Medulla oblongata (tissue), 1 donor: ENCODE results near the gene SLC30A5.
A peak's percentile ranks its signal among the peaks of the same experiment; 100 is the strongest.
"Not testable (repeated sequence)": the region's sequence is repeated elsewhere in the genome, so short reads cannot be mapped to it uniquely, and the experiment has no call there.

Experiments used
- DNase-seq: peaks from one replicate; pipeline ENCODE4 v3.0.0-alpha.2; 2015; ENCODE audit errors: extremely low spot score

SLC30A5 gene

DNA sequence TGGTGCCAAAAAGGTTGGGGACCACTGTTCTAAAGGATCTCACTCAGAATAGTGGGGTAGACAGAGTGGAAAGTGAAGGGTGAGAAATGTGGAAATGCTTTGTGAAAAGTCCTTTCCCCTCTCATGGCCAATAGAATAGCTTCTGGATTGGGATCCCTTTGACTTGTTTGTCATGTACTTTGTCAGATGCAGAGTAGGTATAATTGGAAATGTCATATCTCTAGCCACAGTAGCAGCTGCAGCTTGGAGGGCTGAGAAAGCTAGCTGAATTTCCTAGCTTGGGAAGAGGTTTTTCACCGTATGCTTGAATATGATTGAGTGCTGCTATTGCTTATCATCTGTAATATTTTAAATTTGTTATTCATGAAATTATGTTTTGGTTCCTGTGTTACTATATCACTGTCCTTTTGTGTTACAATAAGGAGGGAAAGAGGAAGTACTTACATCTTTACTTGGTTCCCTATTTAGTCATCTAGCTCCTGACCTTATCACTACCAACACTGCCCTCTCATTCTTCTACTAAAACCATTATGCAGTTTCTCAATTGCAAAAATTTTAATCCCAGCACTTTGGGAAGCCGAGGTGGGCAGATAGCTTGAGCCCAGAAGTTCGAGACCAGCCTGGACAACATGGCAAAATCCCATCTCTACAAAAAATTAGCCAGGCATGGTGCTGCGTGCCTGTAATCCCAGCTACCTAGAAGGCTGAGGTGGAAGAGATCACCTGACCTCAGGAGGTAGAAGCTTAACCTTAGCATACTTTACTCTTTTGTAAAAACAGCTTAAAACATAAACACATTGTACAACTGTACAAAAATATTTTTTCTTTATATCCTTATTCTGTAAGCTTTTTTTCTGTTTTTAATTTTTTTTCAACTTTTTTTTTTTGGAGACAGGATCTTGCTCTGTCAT, 12.4 kb downstream of the SLC30A5 start:
- no peak for DNase-seq

DNA sequence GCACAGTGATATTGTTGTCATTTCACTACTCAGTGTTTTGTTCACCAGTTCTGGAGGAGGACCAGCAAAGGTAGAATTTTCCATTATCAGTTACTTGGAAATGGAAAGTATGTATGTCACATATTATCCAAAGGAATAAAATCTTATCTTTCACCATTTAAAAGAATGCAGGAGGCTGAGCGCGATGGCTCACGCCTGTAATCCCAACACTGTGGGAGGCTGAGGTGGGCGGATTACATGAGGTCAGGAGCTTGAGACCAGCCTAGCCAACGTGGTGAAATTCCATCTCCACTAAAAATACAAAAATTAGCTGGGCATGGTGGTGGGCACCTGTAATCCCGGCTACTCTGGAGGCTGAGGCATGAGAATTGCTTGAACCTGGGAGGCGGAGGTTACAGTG, 14.6 kb downstream of the SLC30A5 start:
- not testable (repeated sequence) for DNase-seq

DNA sequence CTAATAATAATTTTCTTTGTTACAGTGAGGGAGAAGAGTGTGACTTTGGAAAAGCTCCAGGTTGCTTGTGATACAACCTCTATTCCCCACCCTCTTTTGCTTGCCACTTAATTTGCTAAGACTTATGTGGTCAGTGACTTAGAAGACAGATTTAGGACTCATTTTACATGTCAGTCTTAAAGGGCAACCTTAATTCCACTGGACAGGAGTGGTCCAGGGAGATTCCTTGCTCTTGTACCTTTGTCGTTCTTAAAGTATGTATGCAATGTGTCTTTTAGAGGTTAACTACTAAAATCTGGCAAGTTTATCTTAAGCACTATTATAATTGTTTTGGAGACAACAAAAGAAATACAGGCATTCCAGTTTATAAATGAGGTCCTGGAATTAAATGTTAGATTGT, 20.0 kb downstream of the SLC30A5 start:
- DNase-seq = no peak

DNA sequence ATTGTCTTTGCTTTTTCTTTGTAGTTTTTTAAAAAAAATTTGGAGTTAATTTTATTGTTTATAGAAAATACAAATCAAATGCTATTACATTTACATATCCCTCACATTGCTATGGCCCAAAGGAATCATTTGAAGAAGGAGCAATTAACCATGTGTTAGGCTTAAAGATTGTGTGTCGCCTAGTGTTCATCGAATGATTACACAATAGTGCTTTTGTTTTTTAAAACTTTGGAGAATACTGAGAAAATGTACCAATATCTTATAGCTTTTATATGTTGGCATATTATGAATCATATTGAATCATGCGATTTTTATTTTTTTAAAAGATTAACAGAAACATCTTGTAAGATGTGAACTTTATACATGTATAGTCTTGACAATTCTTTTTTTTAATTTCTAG, 21.7 kb downstream of the SLC30A5 start:
- no peak for DNase-seq

DNA sequence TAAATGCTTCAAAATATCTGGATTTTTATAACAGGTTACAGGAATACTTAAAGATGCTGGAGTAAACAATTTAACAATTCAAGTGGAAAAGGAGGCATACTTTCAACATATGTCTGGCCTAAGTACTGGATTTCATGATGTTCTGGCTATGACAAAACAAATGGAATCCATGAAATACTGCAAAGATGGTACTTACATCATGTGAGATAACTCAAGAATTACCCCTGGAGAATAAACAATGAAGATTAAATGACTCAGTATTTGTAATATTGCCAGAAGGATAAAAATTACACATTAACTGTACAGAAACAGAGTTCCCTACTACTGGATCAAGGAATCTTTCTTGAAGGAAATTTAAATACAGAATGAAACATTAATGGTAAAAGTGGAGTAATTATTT, 35.6 kb downstream of the SLC30A5 start:
- DNase-seq = no peak

DNA sequence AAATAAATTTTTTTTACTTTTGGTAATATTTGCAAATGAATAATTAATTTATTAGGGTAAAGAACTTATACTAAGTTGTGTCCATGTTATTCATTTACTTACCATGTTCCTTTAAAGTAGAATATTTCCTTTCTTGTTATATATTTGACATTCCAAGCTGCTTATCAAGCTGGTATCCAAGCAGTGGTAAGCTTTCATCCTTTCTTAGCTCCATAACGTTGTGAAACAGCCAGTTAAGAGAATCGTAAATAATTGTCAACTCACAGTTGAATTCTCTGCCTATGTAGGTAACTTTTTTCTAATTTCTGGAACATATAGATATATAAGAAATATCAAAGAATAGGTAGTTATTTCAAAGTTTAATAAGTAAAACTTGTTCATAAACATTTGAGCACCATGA, 36.4 kb downstream of the SLC30A5 start:
- DNase-seq = no peak

DNA sequence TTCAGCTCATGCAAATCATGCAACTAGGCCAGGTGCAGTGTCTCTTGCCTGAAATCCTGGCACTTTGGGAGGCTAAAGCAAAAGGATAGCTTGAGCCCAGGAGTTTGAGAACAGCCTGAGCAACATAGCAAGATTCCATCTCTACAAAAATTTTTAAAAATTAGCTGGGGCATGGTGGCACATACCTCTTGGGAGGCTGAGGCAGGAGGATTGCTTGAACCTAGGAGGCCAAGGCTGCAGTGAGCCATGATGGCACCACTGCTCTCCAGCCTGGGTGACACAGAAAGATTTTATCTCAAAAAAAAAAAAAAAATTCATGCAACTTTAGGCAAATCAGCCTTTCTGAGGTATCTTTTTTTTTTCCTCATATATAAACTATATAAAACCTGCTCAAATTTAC, 37.5 kb downstream of the SLC30A5 start:
- no peak for DNase-seq

DNA sequence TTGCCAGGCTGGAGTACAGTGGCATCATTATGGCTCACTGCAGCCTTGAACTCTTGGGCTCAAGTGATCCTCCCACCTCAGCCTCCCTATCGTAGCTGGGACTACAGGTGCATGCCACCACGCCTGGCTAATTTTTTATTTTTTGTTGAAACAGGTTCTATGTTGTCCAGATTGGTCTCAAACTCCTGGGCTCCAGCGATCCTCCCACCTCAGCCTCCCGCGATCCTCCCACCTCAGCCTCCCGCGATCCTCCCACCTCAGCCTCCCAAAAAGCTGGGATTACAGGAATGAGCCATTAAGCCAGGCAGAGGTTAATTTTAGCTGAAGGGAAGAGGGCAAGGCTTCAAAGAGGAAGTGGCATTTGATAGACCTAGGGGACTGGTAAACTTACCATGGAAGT, 40.3 kb downstream of the SLC30A5 start:
- DNase-seq = no peak

DNA sequence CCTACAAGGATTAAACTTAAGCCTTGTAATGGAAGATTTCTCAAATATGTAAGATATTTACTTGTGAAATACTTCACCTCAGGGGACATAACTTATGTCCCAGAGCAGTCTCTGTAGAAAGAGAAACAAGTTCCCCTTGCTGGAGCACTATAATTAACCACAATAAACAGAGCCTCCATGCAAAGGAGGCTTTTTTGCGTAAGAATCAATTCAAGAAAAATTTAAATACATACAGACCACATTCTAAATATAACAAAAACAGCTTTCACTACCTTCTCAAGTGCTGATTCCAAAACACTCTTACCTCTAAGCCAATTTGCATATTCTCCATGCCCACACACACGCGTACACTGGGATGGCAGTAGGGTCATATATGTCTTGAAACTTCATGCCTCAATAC, 42.5 kb downstream of the SLC30A5 start:
- DNase-seq = no peak

DNA sequence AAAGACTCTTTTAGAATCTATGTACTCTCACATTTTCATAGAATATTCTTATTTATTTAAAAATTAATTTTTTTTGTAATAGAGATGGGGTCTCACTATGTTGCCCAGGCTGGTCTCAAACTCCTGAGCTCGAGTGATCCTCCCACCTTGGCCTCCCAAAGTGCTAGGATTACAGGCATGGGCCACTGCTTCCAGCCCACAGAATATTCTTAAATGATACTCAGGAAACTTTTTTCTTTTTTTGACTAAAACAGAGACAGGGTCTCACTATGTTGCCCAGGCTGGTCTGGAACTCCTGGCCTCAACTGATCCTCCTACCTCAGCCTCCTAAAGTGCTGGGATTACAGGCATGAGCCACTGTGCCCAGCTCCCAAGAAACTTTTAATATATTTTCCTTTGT, 43.4 kb downstream of the SLC30A5 start:
- DNase-seq = not testable (repeated sequence)

DNA sequence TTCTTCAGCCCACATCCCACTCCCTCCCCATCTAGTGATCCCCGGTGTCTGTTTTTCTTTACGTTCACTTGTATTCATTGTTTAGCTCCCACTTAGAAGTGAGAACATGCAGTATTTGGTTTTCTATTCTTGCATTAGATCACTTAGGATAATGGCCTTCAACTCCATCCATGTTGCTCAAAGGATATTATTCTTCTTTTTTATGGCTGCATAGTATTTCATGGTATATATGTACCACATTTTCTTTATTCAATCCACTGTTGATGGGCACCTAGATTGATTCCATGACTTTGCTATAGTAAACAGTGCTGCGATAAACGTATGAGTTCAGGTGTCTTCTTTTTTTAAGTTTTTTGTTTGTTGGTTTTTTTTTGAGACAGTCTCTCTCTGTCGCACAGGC, 44.0 kb downstream of the SLC30A5 start:
- DNase-seq = no peak

DNA sequence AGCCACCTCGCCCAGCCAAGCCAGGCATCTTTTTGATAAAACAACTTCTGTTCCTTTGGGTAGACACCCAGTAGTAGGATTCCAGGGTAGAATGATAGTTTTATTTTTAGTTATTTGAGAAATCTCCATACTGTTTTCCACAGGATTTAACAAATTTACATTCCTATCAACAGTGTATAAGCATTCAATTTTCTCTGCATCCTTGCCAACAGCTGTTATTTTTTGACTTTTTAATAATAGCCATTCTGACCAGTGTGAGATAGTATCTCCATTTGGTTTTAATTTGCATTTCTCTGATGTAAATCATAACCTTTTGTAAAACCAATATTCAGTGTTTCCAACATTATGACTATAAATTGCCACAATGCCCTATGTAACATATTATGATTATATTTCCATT, 45.0 kb downstream of the SLC30A5 start:
- DNase-seq = no peak

DNA sequence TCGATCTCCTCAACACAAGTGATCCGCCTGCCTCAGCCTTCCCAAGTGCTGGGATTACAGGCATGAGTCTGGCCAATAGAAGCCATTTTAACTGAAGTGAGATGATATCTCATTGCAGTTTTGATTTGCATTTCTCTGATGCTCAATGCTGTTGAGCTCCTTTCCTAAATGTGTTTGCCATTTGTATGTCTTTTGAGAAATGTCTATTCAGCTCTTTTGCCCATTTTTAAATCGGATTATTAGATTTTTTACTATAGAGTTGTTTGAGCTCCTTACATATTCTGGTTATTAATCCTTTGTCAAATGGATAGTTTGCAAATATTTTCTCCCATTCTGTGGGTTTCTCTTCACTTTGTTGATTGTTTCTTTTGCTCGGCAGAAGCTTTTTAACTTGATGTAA, 46.4 kb downstream of the SLC30A5 start:
- DNase-seq = not testable (repeated sequence)

DNA sequence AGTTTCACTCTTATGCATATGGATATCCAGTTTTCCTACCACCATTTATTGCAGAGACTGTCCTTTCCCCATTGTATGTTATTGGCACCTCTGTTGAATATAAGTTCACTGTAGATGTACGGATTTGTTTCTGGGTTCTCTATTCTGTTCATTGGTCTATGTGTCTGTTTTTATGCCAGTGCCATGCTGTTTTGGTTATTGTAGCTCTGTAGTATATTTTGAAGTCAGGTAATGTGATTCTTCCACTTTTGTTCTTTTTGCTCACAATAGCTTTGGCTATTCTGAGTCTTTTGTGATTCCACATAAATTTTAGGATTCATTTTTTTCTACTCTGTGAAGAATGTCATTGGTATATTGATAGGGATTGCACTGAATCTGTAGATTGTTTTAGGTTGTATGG, 47.0 kb downstream of the SLC30A5 start:
- no peak for DNase-seq

DNA sequence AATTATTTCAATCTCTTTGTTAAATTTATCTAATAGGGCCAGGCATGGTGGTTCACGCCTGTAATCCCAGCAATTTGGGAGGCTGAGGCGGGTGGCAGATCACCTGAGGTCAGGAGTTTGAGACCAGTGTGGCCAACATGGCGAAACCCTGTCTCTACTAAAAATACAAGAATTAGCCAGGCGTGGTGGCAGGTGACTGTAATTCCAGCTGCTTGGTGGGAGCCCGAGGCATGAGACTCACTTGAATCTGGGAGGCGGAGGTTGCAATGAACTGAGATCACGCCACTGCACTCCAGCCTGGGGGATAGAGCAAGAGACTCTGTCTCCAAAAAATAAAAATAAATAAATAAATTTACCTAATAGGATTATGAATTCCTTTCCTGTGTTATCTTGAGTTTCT, 54.8 kb downstream of the SLC30A5 start:
- DNase-seq = not testable (repeated sequence)

DNA sequence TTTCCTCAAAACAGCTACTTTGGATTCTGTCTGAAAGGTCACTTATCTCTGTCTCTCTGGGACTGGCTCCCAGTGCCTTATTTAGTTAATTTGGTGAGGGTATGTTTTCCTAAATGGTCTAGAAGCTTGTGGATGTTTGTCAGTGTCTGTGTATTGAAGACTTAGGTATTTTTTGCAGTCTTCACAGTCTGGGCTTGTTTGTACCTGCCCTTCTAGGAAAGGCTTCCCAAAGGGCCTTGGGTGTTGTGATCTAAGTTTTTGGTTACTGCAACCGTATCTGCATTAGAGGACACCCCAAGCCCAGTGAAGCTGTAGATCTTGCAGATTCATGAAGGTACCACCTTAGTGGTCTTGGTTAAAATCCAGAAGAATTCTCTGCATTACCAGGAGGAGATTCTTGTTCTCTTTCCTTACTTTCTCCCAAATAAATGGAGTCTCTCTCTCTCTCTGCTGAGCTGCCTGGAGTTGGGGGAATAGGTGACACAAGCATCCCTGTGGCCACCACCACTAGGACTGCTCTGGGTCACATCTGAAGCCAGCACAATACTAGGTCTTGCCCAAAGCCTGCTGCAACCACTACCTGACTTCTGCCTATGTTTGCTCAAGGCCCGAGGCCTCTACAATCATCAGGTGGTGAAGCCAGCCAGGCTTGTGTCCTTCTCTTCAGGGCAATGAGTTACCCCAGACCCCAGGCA, 55.3 kb downstream of the SLC30A5 start:
- no peak for DNase-seq

DNA sequence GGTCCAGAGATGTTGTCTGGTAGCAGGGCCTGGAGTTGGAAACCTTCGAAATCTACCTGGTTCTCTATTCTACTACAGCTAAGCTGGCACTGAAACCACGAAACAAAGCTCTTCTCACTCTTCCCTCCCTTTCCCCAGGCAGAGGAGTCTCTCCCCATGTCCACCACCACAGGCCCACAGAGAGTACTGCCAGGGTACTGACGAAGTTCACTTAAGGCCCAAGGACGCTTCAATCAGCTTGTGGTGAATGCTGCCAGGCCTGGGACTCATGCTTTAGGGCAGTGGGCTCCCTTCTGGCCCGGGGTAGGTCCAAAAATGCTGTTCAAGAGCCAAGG, 55.8 kb downstream of the SLC30A5 start:
- DNase-seq = no peak

DNA sequence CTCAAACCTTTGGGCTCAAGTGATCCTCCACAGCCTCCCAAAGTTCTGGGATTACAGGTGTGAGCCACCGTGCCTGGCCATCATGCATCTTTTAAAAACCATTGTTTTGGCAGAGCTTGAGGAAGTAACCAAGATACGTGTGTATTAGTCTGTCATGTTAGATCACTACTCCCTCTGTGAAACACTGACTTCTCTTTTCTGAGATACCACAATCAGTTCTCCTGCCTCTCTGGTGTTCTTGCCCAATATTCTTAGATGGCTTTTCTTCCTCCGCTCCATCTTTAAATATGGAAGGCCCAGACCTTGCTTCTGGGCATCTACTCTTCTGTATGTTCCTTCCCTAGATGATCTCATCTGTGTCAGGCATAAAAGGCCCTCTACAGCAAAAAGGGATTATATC, 58.9 kb downstream of the SLC30A5 start:
- DNase-seq = no peak

DNA sequence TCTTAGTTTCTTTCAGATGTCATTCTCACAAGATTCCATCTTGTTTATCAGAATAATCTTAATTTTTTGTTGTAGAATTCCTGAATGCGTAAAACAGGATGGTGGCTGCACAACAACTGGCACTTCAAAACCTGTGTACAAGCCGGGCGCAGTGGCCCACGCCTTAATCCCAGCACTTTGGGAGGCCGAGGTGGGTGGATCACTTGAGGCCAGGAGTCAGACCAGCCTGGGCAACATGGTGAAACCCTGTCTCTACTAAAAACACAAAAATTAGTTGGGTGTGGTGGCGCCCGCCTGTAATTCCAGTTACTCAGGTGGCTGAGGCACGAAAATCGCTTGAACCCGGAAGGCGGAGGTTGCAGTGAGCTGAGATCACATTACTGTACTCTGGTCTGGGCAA, 62.6 kb downstream of the SLC30A5 start:
- DNase-seq = no peak

DNA sequence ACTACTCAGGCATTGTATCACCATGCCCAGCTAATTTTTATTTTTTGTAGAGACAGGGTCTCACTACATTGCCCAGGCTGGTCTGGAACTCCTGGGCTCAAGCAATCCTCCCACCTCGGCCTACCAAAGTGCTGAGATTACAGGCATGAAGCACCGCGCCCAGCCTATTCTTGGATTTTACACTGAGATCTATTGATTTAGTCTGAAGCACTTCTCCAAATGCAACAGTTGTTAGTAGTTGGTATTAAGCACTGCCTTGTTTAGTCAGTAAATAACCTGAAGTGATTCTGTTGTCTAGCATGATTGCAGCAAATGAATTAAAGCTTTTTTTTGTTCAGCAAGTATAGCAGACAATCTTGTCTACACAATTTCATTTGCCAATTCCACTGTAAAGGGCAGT, 64.2 kb downstream of the SLC30A5 start:
- DNase-seq = no peak

DNA sequence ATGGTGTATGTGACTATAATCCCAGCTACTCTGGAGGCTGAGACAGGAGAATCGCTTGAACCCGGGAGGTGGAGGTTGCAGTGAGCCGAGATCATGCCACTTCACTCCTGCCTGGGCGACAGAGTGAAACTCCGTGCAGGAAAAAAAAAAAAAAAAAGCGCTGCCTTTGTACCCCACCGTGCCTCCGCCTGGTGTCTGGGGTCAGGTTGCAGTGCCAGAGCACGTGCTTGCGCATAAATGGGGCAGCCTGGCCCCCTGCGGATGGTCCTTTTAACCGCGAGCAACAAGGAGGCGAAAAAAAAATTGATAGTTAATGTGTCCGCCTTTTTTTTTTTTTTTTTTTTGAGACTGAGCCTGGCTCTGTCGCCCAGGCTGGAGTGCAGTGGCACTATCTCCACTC, 66.8 kb downstream of the SLC30A5 start:
- no peak for DNase-seq

DNA sequence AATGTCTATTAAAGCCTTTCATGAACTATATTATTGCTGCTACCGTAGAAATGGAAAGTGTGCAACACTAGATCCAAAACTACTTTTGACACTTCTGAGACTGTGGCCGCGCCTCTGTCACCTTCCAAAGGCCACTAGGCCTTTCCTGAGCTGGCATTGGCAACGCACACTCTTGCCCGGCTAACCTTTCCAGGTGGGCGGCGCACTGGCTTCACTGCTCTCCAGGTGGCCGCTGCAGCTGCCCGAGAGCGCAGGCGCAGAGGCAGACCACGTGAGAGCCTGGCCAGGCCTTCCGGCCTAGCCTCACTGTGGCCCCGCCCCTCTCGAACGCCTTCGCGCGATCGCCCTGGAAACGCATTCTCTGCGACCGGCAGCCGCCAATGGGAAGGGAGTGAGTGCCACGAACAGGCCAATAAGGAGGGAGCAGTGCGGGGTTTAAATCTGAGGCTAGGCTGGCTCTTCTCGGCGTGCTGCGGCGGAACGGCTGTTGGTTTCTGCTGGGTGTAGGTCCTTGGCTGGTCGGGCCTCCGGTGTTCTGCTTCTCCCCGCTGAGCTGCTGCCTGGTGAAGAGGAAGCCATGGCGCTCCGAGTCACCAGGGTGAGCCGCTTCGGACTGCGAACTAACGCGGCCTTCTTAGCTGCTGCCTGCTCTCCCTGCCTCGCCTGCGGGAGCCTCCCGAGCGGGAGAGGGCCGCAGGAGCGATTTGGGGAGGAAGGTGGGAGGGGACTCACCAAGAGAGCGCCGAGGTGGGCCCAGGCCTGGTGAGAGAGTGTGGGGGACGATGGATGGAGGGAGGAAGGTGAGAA, 73.1 kb downstream of the SLC30A5 start, which contains the start of gene CCNB1:
Gene CCNB1 (plus strand): TSS at position 465 of the 807 bp plus-strand sequence. CDS start 113 bp downstream, at position 578.
- DNase-seq = peak; percentile 98
